Liver (tissue), 3 donors: ENCODE data around the gene PRIM2.
"Not testable (repeated sequence)": the region's sequence is repeated elsewhere in the genome, so short reads cannot be mapped to it uniquely, and the experiment has no call there.

Experiments
- EGR1 ChIP-seq, 2 donors: IDR thresholded peaks; 2 replicates each; pipeline ENCODE4 v1.6.1; 2016 to 2018; ENCODE audit warnings: antibody characterized with exemption in 2 of 2, low read depth in 2 of 2
- GABPA ChIP-seq, 2 donors: IDR thresholded peaks in 1 of 2; conservative IDR thresholded peaks in 1 of 2; 2 replicates each; pipeline ENCODE4 v1.6.1; 2016; ENCODE audit warnings: antibody characterized with exemption in 2 of 2, mild to moderate bottlenecking in 1 of 2, moderate library complexity in 1 of 2
- HNF4A ChIP-seq, 2 donors: conservative IDR thresholded peaks; 2 replicates each; pipeline ENCODE4 v1.6.1; 2016; ENCODE audit warnings: antibody characterized with exemption in 2 of 2, mild to moderate bottlenecking in 2 of 2
- JUND ChIP-seq, 2 donors: IDR thresholded peaks; 2 replicates each; pipeline ENCODE4 v1.6.1; 2016; ENCODE audit warnings: antibody characterized with exemption in 2 of 2
- RAD21 ChIP-seq, 2 donors: IDR thresholded peaks; 2 replicates each; pipeline ENCODE4 v1.6.1; 2016; ENCODE audit warnings: antibody characterized with exemption in 2 of 2, mild to moderate bottlenecking in 2 of 2
- SP1 ChIP-seq: IDR thresholded peaks from 2 replicates; pipeline ENCODE4 v1.6.1; 2018; ENCODE audit warnings: antibody characterized with exemption, mild to moderate bottlenecking
- TAF1 ChIP-seq: conservative IDR thresholded peaks from 2 replicates; pipeline ENCODE4 v1.6.1; 2016; ENCODE audit warnings: antibody characterized with exemption, mild to moderate bottlenecking
- YY1 ChIP-seq: IDR thresholded peaks from 2 replicates; pipeline ENCODE4 v1.6.1; 2016; ENCODE audit warnings: antibody characterized with exemption, mild to moderate bottlenecking
- TF ChIP-seq, protein P1 (sequence below): fragments of 150-350 bp; IDR thresholded peaks from 2 replicates; pipeline ENCODE4 v1.5.1; 2017; ENCODE audit warnings: improper control_type of control experiment, low read depth, low read length; ENCODE audit not compliant: missing input control
- TF ChIP-seq, protein P2 (sequence below): IDR thresholded peaks from 2 replicates; pipeline ENCODE4 v1.6.1; 2016; ENCODE audit warnings: antibody characterized with exemption
- TF ChIP-seq, protein P3 (sequence below): IDR thresholded peaks from 2 replicates; pipeline ENCODE4 v1.6.1; 2016; ENCODE audit warnings: antibody characterized with exemption
- TF ChIP-seq, protein P4 (sequence below): IDR thresholded peaks from 2 replicates; pipeline ENCODE4 v1.6.1; 2016; ENCODE audit warnings: antibody characterized with exemption, mild to moderate bottlenecking
- TF ChIP-seq, protein P5 (sequence below): IDR thresholded peaks from 2 replicates; pipeline ENCODE4 v1.6.1; 2016; ENCODE audit warnings: antibody characterized with exemption
- donor health status: healthy.
- donor health status: healthy.

DNA sequence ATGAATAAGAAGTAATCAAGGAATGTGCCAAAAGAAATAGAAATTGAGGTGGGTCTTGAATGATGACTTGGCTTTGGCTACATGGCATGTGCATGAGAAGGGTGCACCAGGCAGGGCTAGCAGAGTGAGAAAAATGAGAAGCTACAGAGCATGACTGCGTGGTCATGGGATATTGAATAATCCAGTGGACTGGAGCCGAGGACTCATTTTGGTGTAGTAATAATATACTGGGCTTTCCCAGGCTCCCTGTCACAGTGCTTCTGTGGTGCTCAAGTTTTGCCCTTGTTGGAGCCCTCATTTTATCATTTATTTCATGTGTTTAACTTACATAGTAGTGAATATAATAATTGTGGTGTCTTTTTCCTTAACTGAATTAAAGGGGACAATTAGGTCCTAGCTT is 217.7 kb downstream of the PRIM2 start:
- TF ChIP-seq, protein P1, sequence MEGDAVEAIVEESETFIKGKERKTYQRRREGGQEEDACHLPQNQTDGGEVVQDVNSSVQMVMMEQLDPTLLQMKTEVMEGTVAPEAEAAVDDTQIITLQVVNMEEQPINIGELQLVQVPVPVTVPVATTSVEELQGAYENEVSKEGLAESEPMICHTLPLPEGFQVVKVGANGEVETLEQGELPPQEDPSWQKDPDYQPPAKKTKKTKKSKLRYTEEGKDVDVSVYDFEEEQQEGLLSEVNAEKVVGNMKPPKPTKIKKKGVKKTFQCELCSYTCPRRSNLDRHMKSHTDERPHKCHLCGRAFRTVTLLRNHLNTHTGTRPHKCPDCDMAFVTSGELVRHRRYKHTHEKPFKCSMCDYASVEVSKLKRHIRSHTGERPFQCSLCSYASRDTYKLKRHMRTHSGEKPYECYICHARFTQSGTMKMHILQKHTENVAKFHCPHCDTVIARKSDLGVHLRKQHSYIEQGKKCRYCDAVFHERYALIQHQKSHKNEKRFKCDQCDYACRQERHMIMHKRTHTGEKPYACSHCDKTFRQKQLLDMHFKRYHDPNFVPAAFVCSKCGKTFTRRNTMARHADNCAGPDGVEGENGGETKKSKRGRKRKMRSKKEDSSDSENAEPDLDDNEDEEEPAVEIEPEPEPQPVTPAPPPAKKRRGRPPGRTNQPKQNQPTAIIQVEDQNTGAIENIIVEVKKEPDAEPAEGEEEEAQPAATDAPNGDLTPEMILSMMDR, result not testable (repeated sequence)
- TF ChIP-seq GABPA (IDR thresholded peaks at IDR 0.05 in 1 of 2, conservative IDR thresholded peaks at IDR 0.05 in 1 of 2); SP1; TAF1; EGR1 (IDR thresholded peaks at IDR 0.05; ENCODE audit: low read depth in 2 of 2); JUND (IDR thresholded peaks at IDR 0.05); YY1; HNF4A (conservative IDR thresholded peaks at IDR 0.05); RAD21 (IDR thresholded peaks at IDR 0.05): not testable (repeated sequence)
- TF ChIP-seq, protein P2, sequence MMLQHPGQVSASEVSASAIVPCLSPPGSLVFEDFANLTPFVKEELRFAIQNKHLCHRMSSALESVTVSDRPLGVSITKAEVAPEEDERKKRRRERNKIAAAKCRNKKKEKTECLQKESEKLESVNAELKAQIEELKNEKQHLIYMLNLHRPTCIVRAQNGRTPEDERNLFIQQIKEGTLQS, result not testable (repeated sequence)
- TF ChIP-seq, protein P3, sequence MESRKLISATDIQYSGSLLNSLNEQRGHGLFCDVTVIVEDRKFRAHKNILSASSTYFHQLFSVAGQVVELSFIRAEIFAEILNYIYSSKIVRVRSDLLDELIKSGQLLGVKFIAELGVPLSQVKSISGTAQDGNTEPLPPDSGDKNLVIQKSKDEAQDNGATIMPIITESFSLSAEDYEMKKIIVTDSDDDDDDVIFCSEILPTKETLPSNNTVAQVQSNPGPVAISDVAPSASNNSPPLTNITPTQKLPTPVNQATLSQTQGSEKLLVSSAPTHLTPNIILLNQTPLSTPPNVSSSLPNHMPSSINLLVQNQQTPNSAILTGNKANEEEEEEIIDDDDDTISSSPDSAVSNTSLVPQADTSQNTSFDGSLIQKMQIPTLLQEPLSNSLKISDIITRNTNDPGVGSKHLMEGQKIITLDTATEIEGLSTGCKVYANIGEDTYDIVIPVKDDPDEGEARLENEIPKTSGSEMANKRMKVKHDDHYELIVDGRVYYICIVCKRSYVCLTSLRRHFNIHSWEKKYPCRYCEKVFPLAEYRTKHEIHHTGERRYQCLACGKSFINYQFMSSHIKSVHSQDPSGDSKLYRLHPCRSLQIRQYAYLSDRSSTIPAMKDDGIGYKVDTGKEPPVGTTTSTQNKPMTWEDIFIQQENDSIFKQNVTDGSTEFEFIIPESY, result not testable (repeated sequence)
- TF ChIP-seq, protein P4, sequence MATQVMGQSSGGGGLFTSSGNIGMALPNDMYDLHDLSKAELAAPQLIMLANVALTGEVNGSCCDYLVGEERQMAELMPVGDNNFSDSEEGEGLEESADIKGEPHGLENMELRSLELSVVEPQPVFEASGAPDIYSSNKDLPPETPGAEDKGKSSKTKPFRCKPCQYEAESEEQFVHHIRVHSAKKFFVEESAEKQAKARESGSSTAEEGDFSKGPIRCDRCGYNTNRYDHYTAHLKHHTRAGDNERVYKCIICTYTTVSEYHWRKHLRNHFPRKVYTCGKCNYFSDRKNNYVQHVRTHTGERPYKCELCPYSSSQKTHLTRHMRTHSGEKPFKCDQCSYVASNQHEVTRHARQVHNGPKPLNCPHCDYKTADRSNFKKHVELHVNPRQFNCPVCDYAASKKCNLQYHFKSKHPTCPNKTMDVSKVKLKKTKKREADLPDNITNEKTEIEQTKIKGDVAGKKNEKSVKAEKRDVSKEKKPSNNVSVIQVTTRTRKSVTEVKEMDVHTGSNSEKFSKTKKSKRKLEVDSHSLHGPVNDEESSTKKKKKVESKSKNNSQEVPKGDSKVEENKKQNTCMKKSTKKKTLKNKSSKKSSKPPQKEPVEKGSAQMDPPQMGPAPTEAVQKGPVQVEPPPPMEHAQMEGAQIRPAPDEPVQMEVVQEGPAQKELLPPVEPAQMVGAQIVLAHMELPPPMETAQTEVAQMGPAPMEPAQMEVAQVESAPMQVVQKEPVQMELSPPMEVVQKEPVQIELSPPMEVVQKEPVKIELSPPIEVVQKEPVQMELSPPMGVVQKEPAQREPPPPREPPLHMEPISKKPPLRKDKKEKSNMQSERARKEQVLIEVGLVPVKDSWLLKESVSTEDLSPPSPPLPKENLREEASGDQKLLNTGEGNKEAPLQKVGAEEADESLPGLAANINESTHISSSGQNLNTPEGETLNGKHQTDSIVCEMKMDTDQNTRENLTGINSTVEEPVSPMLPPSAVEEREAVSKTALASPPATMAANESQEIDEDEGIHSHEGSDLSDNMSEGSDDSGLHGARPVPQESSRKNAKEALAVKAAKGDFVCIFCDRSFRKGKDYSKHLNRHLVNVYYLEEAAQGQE, result not testable (repeated sequence)
- TF ChIP-seq, protein P5, sequence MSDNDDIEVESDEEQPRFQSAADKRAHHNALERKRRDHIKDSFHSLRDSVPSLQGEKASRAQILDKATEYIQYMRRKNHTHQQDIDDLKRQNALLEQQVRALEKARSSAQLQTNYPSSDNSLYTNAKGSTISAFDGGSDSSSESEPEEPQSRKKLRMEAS, result not testable (repeated sequence)
